HG02763 (cell line): ENCODE results near the gene TENM3.

Experiments
- ATAC-seq: cut with Tn5 transposase; IDR thresholded peaks from one replicate; pipeline ENCODE4 v1.9.1; 2021; ENCODE audit warnings: mild to moderate bottlenecking, moderate library complexity; ENCODE audit not compliant: unreplicated experiment

The TENM3 gene

DNA sequence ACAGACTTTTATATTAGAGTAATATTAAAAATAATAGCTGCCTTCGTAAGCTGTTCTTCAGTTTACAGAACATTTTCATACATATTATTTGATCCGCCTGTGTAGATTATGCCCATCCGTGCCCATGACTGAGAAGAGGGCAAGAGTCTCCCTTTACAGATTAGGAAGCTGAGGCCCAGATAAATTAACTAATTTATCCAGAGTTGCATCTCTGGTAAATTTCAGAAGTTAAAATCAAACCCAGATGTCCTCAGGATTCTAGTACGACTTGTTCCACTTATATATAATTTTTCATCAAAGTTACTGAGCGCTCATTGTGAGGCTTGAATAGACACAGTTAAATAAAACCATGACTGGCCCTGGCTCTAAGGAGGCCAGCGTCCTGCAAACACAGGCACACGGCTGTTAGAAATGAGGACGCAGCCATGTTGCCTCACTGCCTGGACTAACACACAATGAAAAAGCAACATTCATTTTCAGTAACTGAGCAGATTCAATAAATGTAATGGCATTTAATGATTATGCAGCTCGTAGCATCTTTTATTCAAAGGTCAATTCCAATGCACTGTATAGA lies 148.0 kb downstream of the TENM3 start:
- ATAC-seq = no peak

GRCh38 chr4:182394181-182394580 lies 151.0 kb downstream of the TENM3 start:
- ATAC-seq = no peak

DNA sequence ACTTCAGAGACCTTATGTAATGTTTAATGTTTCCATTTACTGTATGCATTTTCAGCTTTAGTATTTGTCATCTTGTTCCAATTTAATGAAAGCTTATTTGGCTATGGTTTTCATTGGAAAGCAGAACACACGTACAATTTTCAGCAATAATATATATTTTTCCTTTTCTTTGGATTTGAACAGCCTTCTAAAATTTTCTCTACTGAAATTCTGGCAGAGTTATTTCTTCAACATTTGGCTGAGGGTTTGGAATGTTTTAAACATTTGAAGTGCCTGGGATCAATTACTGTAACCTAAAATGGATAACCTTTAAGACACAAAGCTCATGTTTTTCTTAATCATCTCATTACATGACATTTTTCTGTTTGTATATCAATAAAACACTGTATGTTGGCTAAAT lies 156.9 kb downstream of the TENM3 start:
- ATAC-seq = no peak

DNA sequence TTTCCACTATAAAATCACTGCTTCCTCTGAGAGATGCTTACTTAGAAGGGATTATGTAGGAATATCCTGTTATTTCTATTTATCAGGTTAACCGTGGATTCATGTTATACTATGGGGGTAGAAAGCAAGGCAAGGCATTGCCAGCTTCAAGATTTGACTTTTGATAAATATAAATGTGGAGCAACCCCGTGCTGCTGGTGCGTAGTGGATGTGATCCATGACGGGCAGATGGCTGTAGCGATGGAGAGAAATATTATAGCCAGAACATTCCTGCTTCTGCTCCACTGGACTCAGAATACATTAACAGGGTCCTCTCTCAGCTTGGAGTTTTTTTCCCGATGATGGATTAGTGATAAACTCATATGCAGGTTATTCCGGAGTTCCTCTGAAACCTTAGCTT lies 157.6 kb downstream of the TENM3 start:
- ATAC-seq = no peak

DNA sequence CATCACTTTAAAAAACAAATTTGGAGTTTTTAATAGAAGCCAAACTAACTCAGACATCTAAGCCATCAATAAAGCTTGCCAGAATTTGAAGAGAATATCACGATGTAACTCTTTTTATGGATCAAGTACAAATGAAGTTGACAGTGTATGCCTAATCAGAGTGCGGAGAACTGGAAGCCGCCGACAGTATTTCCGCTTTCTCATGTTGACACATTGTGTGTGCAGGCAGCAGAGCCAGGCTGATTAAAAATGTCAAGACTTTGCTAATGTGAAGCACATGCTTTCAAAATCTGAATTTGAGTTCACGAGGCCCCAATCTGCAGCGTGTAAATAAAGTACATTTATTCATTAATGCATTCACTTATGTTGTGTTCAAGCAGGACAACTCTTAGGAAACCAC lies 161.2 kb downstream of the TENM3 start:
- no peak for ATAC-seq

DNA sequence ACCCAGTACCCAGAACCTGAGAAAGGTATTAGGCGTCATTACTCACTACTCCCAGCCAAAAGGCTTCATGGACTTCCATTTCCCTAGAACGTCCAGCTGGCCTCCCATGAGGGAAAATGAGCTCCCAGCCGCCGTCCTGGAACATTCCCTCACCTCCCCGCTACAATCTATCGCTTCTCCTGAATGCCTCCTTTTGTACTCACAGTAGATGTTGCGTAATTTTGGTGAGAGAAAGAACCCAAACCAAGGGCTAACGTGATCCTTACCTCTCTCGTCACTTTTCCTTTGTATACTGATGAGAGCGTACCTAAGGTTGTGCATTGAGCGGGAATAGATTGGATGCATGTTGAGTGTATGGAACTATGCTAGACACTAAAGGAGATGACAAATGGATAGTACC lies 161.9 kb downstream of the TENM3 start:
- ATAC-seq = no peak

DNA sequence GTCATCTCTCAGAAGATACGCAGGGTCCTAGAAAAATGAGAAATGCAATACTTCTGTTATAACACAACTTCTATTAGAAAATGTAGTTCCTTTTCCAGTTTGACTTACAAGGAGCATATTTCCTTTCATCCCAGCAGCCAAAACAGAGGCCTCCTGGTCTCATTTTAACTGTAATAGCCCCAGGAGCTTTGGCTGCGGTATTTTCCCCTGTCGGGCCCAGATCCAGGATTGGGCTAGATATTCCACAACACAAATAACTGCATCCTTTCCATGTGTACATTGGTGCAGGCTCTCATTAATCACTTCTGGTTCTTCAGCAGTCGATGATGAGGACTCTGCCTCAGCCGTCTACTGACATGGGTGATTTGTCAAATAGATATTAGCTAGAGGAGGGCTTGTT lies 166.1 kb downstream of the TENM3 start:
- ATAC-seq = no peak

GRCh38 chr4:182411391-182411790 lies 168.2 kb downstream of the TENM3 start:
- no peak for ATAC-seq

DNA sequence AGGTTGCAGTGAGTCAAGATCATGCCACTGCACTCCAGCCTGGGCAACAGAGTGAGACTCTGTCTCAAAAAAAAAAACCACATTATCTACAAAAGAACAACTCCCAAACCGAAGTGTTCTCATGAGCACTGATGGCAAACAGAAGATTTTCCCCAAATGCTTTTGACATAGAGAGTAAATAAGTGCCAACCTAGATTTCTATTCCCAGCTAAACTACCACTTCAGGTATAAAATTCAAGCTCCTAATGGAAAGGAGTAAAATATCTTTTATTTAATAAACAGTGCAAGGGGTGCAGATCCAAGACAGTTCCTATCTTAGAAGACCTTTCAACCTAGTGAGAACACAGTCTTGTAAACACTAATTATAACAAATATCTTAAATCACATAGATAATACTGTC lies 170.3 kb downstream of the TENM3 start:
- ATAC-seq = no peak

DNA sequence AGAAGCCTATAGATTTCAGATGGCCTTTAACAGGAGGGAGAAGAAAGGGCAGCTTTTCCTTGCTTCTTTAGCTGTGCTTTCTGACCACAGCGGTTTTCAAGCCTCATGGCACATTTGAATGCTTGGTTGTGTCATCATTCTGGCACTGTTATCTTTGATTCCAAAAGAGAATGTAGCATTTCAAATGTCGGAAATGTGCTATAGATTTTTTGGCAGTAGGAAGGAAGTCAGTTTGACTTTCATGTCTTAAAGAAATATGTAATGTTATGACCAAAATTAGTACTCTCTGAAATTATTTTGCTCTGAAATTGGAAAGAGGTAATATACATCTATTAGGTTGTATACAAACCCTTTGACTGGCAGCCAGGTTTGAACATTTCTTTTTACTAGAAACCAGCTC lies 171.9 kb downstream of the TENM3 start:
- ATAC-seq = no peak

DNA sequence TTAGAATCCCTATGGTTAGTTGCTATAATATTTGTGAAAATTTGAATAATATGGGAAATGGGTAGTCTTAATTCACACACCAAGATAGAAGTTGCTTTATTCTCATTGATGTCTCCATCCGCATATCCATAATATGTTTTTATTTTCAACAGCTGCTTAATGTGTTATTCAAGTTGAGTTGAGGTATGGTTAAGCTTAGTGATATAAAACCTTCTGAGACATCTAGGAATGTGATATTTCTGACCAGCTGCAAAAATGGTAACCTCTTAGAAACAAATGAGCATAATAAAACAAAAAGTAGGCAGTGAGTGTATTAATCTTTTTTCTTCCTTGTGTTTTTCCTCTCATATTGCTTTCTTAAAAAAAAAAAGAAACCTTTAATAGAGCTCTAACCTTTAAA lies 172.9 kb downstream of the TENM3 start:
- no peak for ATAC-seq

DNA sequence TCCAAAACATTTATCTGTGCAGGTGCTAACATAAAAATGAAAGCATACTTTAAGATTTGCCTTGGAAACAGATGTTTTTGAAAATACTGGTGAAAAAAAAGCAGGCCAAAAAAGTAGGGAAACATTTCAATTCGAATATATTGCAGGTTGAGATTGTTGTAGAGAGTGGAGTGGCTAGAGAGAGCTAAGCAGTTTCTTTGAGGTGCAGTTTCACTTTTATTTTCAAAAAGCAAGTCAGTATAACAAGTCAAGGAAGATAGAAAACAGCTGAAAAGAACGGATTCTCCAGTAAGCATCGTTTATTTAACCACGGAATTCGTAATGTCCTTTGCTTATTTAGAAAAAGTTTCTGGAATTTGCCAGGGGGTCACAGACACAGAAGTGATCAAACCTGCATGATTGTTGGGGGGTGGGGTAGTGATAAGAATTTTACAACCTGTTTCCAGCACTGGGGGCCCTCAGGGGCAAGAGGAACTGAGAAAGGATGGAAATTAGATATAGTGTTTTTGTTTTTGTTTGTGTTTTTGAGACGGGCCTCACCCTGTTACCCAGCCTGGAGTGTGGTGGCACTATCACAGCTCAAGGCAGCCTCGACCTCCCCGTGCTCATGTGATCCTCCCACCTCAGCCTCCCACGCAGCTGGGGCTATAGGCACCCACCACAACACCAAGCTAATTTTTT lies 175.0 kb downstream of the TENM3 start:
- ATAC-seq = no peak

DNA sequence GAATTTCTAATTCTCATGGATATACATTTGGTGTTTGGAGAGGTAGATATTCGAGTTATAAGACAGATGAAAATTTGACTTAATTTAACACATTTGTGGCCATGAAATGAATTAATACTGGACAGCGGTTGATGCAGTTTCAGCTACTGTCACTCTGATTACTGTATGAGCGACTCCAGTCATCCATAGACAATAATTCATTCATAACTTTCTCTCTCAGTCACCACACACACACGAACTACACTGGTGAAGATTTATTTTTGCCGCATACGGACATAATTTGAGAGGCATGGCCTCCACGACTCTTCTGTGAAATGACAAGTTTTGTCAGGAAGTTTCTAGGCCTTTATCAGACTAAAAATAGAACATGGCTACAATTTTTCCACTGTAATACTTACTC lies 177.0 kb downstream of the TENM3 start:
- no peak for ATAC-seq

GRCh38 chr4:182421753-182422152 lies 178.6 kb downstream of the TENM3 start:
- no peak for ATAC-seq

DNA sequence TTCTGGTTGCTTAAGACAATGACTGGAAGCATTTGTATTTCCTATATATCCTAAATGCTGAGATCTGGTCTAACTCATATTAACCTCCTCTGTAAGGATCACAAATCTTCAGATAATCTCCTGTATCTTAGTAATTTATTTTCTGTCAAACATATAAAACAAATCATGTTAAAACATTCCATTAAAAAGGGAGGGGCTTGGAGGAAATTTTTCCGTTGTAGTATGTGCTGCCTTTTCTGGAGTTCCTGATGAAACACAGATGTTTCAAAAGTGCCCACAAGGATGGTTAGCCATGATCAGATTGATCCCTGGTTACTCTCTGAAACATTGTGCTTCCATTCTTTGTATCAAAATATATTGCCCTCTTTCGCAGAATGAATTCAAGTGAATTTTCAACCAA lies 182.1 kb downstream of the TENM3 start:
- no peak for ATAC-seq

DNA sequence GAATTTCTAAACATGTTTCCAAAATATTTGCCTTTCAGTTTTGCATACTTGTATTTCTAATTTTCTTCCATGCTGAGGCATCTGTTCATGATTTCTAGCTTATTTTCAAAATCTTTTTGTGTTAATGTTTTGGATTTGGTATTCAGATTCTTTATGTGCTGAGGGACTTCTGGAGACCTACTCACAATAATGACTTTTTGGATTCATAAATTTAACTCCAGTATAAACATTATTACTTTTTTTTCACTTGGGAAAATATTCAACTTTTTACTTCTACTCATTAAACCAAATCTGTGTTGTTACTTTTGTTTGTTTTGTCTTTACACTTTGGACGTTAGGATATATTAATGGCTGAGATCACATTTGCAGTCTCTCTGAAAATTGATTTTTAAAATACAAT lies 183.7 kb downstream of the TENM3 start:
- ATAC-seq = no peak

- no peak for ATAC-seq
Measured at GRCh38 chr4:182427554-182427953, 184.4 kb downstream of the TENM3 start.

DNA sequence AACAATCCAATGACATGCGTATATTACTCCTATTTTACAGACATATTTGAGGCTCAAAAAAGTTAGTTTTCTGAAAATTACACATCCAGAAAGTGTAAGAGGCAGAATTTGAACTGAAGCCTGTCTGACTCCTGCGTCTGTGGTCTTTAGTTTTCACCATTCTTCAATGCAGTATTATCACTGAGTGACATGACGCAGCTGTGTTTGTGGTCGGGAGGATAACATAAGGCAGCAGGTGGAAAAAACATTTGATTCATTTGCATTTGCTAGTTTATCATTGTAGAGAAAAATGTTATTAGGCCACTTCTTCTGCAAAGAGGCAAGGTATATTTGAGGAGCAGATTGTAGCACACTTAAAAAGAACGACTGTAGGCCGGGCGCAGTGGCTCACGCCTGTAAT lies 186.7 kb downstream of the TENM3 start:
- ATAC-seq = no peak

- no peak for ATAC-seq
Measured at GRCh38 chr4:182432819-182433218, 189.6 kb downstream of the TENM3 start.

- no peak for ATAC-seq
Measured at GRCh38 chr4:182434720-182435119, 191.5 kb downstream of the TENM3 start.

DNA sequence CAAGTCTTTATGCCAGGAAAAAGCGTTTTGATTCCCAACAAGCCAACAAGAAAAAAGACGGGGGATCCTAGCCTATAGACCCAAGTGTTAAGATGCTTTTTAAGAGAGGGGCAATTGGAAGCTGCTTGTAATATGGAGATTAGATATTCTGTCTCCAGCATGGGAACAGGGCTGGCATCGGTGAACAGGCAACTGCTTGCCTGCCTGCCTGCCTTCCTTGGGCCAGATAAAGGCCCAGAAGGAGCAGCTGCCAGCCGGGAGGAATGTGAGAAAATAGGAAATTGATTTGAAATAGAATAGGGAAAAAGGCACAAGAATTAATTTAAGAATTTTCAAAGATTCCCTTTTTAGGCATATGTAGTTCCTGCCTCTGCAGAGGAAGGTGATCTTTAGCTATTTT lies 192.2 kb downstream of the TENM3 start:
- no peak for ATAC-seq

GRCh38 chr4:182443070-182443469 lies 199.9 kb downstream of the TENM3 start:
- no peak for ATAC-seq

DNA sequence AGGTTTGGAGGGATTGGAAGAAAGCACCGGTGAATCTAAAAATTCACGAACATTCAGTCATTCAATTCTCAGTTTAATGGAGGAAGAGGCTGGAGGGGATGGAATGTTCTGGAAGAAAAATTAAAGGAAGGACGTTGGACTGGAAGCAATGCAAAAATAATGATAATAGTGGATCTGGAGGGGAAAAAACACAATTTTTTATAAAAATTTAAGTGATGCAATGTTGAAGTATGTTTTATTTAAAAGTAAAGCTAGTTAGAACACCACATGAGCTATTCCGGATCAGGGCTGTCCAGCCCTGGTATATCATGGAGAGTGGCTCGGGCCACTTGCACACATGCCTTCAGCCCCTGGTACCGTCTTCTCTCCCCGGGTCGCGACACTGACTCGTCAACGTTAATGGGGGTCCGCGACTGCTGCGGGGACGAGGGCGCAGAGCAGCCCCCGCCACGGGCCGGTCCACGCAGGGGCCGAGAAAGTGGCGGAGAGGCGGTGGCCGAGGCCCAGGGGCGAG lies 204.6 kb downstream of the TENM3 start:
- ATAC-seq = no peak
